Inferior parietal cortex (tissue), 1 donor: ENCODE data around the gene IPO5.

Source experiments
- DNase-seq: peaks from one replicate; pipeline ENCODE4 v3.0.0-alpha.2; 2016; ENCODE audit errors: extremely low spot score

The IPO5 gene

DNA sequence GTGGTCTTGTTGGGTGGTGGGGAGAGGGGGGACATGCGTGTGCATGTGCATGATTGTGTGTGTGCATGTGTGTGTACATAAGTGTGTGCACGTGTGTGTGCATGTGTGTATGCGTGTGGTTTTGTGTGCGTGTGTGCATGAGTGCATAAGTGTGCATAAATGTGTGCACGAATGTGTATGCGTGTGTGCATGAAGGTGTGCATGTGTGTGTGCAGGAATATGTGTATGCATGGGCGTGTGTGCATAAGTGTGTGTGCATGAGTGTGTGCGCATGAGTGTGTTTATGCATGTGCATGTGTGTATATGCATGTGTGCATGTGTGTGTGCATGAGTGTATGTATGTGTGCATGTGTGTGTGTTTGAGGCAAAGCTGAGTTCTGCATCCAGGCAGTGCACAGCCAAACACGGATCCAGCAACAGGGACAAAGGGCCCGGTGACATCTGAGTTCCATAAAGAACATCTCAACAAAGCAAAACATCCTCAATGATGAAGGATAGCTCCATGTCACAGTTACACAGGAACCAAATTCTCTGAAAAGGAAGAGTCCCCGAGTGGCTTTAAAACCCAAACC is 103.5 kb downstream of the IPO5 start:
- DNase-seq: no peak

DNA sequence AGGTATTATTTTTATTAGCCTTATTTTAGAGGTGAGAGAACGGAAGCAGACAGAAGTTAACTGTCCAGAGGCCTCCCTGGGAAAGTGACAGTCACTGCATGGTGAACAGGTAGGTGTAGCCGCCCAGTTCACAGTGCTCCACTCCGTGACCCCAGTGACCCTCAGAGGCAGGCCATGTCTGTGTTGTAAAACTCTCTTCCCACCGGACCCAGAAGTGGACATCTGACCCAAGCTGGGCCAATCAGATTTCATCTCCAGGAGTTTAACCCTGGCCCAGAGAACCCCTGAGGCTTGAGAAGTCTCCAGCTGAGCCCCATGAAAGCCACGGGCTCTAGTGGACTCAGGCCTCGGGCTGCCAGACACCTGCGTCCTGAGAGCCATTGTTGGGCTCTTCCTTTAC is 105.8 kb downstream of the IPO5 start:
- DNase-seq: no peak

DNA sequence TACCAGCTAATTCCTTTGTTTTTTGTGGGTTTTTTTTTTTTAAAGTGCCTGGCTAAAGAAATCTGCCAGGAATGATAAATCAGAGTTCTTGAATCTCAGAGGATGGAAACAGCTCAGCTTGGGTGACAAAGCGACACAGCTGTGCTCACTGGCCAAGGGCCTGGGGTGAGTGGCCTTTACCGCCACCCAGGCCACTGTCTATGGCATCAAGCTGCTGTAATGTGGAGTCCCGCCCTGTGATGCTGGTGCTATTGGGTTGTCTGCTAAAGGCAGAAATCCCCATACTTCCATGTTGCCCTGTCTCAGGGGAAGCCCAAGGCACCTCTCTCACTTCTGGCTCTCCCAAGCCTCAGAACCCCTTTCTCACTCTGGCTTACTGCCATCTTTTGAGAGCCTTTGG is 106.8 kb downstream of the IPO5 start:
- no peak for DNase-seq

DNA sequence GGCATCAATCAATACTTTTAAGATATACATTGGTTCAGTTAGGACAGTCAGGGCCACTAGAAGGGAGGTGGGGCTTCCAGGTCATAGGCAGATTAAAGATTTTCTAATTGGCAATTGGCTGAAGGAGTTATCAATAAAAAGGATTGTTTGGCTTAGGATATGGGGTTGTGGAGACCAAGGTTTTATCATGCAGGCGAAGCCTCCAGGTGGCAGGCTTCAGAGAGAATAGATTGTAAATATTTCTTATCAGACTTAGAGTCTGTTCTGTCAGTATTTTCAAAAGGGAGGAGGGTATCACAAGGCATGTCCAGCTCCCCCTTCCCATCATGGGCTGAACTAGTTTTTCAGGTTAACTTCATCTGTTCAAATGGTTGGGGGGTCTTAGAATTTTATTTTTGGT is 112.0 kb downstream of the IPO5 start:
- no peak for DNase-seq

DNA sequence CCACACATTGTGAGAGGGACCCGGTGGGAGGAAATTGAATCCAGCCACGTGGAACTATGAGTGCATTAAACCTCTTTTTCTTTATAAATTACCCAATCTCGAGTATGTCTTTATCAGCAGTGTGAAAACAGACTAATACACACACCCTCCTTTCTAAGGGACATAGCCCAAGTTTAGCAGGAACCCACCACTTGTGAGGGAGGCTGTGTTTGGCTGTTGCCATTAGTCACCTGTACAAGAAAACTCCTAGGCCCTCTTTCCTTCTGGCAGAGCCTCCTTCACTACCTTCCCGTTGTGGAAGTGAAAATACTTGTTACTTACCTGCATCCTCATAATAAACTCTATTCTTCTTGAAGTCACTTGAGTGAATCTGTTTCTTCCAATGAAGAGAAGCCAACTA is 113.2 kb downstream of the IPO5 start:
- no peak for DNase-seq

DNA sequence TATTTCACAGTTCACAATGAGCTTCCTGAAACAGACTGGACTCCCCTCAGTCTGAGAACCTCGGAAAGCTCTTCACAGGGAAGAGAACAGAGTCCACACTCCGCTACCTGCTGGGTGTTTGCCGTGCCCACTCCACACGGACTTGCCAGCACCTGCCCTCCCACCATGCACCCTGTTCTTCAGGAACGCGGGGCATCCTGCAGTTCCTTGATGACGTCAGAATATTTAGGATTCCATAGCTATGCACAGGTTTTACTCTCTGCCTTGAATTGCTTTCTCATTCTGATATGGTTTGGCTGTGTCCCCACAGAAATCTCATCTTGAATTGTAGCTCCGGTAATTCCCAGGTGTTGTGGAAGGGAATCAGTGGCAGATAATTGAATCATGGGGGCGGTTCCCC is 115.0 kb downstream of the IPO5 start:
- no peak for DNase-seq

DNA sequence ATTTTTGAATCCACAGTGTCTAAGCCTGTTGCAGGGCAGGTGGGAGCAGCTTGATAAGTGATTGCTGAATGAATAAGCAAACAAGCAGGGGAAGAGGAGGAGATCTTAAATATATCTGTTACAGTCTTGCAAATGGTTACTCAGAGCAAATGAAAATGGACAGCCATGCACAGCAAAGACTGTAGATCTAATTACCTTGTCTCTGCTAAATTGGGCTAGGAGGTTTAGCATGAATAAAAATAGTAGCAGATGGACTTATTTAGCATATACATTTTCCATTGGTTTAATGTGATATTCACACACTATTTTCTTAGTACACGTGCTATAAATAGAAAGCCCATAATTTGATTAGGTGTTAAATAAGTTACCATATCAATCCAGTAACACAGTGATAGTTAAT is 116.5 kb downstream of the IPO5 start:
- DNase-seq: no peak

DNA sequence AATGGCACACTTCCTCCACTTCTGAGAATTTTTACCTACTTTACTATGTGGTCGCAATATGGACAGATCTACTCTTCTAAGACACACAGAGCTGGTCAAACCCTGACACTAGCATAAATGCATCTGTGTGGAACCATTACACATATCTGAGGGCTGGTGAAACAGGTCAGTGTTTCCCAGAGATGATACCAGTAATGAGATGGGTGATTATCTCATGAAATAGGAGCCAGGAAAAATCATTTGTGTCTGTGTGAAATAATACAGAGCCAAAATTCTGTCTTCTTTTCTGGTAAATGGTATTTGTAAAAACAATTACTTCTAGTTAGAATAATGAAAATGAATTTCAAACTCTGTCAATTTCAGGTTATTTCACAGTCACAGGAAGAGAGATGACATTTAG is 117.8 kb downstream of the IPO5 start:
- DNase-seq: no peak

DNA sequence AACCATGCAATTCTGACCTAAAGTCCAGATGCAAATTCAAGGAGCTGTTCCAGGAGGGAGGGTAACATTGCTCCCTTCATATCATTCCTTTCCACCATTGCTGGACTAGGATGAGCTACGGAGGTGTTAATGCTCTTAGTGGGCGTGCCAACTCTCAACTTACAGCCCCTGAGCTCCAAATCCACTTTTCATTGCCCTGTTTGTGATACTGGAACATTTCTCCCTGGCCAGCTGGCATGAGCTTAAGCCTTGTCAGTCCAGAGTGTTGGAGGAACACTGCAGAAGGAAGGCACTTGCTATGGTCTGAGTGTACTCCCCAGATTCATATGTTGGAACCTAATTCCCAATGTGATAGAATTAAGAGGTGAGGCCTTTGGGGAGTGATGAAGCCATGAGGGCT is 119.0 kb downstream of the IPO5 start:
- no peak for DNase-seq
